Activated naive CD4-positive, alpha-beta T cell treated with anti-CD3 and anti-CD28 coated beads, Interleukin-2, amount 50 U/mL, for 72 hours (primary cell): ENCODE results near the gene CAPG. TPM values are rescaled to one million over a fixed set of nuclear protein-coding genes. Genes with fewer than 3 reads are reported as not detected.
A peak's percentile ranks its signal among the peaks of the same experiment; 100 is the strongest.
"Not testable (repeated sequence)": the region's sequence is repeated elsewhere in the genome, so short reads cannot be mapped to it uniquely, and the experiment has no call there.

Source experiments
- ATAC-seq, 2 donors: fragments of 150-1000 bp; cut with Tn5 transposase; 2 replicates each; pipeline ENCODE4 v1.10.0; 2021; ENCODE audit warnings: mild to moderate bottlenecking in 2 of 2, moderate library complexity in 2 of 2
- DNase-seq, 2 donors: peaks; one replicate each; pipeline ENCODE4 v3.0.0; 2021 to 2022; ENCODE audit warnings: low spot score in 2 of 2
- H3K27ac Mint-ChIP-seq, 2 donors: one replicate each; pipeline ENCODE4 v1.8.0; 2022; ENCODE audit warnings: mild to moderate bottlenecking in 2 of 2, mixed read lengths in 2 of 2
- H3K36me3 Mint-ChIP-seq, 2 donors: one replicate each; pipeline ENCODE4 v1.8.0; 2022; ENCODE audit warnings: mixed read lengths in 2 of 2
- H3K9me3 Mint-ChIP-seq, 2 donors: one replicate each; pipeline ENCODE4 v1.8.0; 2022; ENCODE audit warnings: mixed read lengths in 2 of 2
- total RNA-seq, 2 donors: library from RNA; stranded (reverse); gene quantifications; one replicate each; pipeline ENCODE4 v1.2.3, GENCODE V29; 2022

CAPG gene
- total RNA-seq, 2 donors from 2014 or later, result 38.0 to 39.8 TPM

DNA sequence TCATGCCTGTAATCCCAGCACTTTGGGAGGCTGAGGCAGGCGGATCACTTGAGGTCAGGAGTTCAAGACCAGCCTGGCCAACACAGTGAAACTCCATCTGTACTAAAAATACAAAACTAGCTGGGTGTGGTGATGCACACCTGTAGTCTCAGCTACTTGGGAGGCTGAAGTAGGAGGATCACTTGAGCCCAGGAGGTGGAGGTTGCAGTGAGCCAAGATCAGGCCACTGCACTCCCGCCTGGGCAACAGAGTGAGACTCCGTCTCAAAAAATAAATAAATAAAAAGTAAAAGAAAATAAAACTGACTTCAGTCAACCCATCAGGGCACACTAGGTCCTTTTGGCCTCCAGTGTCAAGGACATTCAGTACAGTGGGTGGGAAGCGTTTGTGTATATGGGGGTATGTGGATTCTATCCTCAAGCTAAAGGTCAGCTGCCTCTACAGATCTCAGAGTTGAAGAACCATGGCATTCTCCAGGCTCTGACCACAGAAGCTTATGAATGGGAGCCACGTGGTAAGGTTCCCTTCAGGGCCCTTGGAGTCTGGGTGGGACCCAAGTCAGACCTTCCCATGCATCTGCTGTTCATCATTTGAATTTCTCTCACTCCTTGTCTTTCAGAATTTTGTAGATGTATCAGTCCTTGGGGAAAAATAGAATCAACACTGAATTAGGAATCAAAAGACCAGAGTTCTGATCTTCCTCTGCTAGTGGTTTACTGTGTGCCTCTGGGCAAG is 47.3 kb downstream of the CAPG start:
- H3K9me3 Mint-ChIP-seq, DNase-seq, H3K36me3 Mint-ChIP-seq, ATAC-seq, H3K27ac Mint-ChIP-seq: not testable (repeated sequence)

- ATAC-seq (no peak), DNase-seq (no peak)
- H3K9me3 Mint-ChIP-seq, result no peaks in the 10 kb centered on the region
- H3K27ac Mint-ChIP-seq, result no peak overlapping the region
- peaks cover 18 to 19% of the 10 kb centered on the region in 2 donors for H3K36me3 Mint-ChIP-seq
Measured at GRCh38 chr2:85357736-85358135, 52.4 kb downstream of the CAPG start.

DNA sequence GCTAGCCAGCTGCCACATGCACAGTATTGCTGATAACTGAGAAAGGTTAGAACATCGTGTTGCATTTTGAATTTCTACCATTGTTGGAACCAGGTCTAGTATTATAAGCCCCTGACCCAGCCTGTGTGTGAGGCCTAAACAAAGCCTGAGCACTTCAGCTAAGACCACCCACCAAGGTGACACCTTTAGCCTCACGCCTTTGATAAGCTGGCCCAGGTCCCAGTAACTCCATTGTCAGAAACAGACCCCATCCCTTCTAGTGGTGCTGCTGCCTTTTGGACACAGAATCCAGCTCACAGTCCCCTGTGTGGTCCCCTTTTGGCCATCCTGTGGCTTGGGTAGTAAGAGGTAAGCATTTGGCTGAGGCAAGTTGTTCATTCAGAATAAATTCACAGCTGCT is 54.0 kb downstream of the CAPG start:
- peaks cover 18 to 19% of the 10 kb centered on the region in 2 donors for H3K36me3 Mint-ChIP-seq
- no peak overlapping the region for H3K27ac Mint-ChIP-seq
- DNase-seq, result peak in 1 of 2 donors; percentile 31
- H3K9me3 Mint-ChIP-seq, result no peaks in the 10 kb centered on the region
- no peak for ATAC-seq

DNA sequence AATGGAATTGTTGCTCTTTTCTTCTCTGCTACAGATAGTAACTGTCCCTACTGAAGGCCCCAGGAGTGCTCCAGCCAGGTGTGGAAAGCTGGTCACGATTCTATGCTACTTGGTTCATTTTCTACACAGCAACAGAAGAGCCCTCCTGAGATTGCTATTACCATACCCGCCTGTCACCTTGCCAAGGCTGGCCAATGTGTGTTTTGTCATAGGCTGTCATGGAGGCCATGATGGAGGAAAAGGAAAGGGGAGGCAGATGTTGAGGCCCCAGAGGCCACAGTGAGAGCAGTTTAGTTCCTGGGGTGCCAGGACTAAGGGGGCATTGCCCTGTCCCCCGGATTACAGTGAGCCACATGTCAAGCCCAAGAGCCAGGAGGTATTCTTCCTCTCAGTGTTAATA is 54.6 kb downstream of the CAPG start:
- ATAC-seq (no peak), DNase-seq (peak in 1 of 2 donors; percentile 50)
- Mint-ChIP-seq H3K27ac (peak overlapping the region in 1 of 2 donors; percentile 97), H3K9me3 (no peaks in the 10 kb centered on the region), H3K36me3 (peaks cover 19 to 20% of the 10 kb centered on the region in 2 donors)

DNA sequence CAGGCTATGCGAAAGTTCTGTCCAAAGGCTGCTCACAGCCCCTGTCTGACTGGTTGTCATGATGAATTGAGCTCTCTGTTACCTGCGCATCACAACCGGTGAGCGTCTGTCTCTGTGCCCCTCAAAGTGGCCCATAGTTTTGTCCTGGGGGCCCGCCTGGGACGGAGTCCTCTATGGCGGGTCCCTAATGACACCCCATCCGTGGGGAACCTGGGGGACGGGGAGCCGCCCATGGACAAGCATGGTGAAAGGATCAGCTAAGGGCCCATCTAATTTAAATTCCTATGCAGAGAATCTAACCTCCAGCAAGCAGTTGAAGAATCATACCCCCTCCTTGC is 55.1 kb downstream of the CAPG start:
- peaks cover 19 to 25% of the 10 kb centered on the region in 2 donors for H3K36me3 Mint-ChIP-seq
- H3K27ac Mint-ChIP-seq, result peak overlapping the region; percentile 97 to 100
- no peaks in the 10 kb centered on the region for H3K9me3 Mint-ChIP-seq
- DNase-seq (no peak), ATAC-seq (no peak)

GRCh38 chr2:85354286-85355072 is 55.7 kb downstream of the CAPG start, which contains the start of the genes ELMOD3 and RETSAT:
ELMOD3 (plus strand) TSS chr2:85354769; CDS start chr2:85357199, 2,430 bp downstream.
RETSAT (minus strand) TSS chr2:85354528; CDS start chr2:85354507, 21 bp downstream.
- Mint-ChIP-seq H3K36me3 (peaks cover 19 to 25% of the 10 kb centered on the region in 2 donors), H3K27ac (peak within 1 kb of the TSS; percentile 97 to 100), H3K9me3 (no peaks in the 10 kb centered on the region)
- peak; percentile 96 to 97 for DNase-seq
- ATAC-seq, result peak; percentile 99

- ATAC-seq, result peak; percentile 8 to 34
- peaks cover 19 to 25% of the 10 kb centered on the region in 2 donors for H3K36me3 Mint-ChIP-seq
- H3K27ac Mint-ChIP-seq, result peak overlapping the region; percentile 97 to 100
- no peaks in the 10 kb centered on the region for H3K9me3 Mint-ChIP-seq
- peak in 1 of 2 donors; percentile 7 for DNase-seq
Measured at GRCh38 chr2:85353876-85354285, 56.3 kb downstream of the CAPG start.

DNA sequence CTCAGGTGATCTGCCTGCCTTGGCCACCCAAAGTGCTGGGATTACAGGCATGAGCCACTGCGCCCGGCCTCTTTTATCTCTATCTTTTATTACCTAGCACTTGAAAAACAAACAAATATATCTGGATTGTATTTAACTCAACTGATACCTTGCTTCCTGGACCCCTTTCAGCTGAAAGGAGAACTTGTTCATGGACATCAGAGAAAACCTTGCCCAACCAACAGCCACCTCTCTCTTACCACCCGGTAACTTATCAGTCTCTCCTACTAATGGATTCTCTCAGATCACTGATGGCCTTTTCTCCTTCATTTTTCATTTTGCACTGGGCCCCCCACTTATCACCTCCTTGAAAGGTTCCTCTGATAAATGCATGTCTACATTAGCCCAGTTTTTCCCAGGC is 62.6 kb downstream of the CAPG start:
- DNase-seq, result no peak
- Mint-ChIP-seq H3K9me3 (no peaks in the 10 kb centered on the region), H3K36me3 (peaks cover 7 to 19% of the 10 kb centered on the region in 2 donors), H3K27ac (no peak overlapping the region)
- no peak for ATAC-seq

Other genes starting within 250 kb of the CAPG start
- 100 to 1,000 TPM in 1 of 2 donors, 10 to 100 TPM in 1; 92.2 to 112 TPM for gene TGOLN2, start 82.4 kb downstream of the CAPG start, total RNA-seq
- 10 to 100 TPM; 20.2 to 27.7 TPM for gene RETSAT, start 55.8 kb downstream of the CAPG start, total RNA-seq
- gene ELMOD3, start 55.6 kb downstream of the CAPG start, total RNA-seq, result 10 to 100 TPM; 11.9 to 30.1 TPM
- gene SH2D6, start 8.3 kb upstream of the CAPG start, total RNA-seq, result 1 to 10 TPM in 1 of 2 donors, under 1 TPM in 1; 0.55 to 2.5 TPM
- 100 to 1,000 TPM; 271 to 281 TPM for gene MAT2A, start 128.8 kb upstream of the CAPG start, total RNA-seq
- gene GGCX, start 151.1 kb upstream of the CAPG start, total RNA-seq, result 10 to 100 TPM; 21.2 to 21.5 TPM
- gene VAMP8, start 167.2 kb upstream of the CAPG start, total RNA-seq, result 100 to 1,000 TPM; 119 to 135 TPM
- gene VAMP5, start 174.1 kb upstream of the CAPG start, total RNA-seq, result 10 to 100 TPM; 50.6 to 68.0 TPM
- 100 to 1,000 TPM; 128 to 163 TPM for gene RNF181, start 185.4 kb upstream of the CAPG start, total RNA-seq
- 1 to 10 TPM in 1 of 2 donors, under 1 TPM in 1; 0.91 to 3.1 TPM for gene TMEM150A, start 192.3 kb upstream of the CAPG start, total RNA-seq
- gene C2orf68, start 201.7 kb upstream of the CAPG start, total RNA-seq, result 10 to 100 TPM; 28.8 to 38.9 TPM
- 100 to 1,000 TPM in 1 of 2 donors, 10 to 100 TPM in 1; 70.7 to 105 TPM for gene USP39, start 205.8 kb upstream of the CAPG start, total RNA-seq